GM10248 (cell line): ENCODE results near the gene ASRGL1.
A peak's percentile ranks its signal among the peaks of the same experiment; 100 is the strongest.
"Not testable (repeated sequence)": the region's sequence is repeated elsewhere in the genome, so short reads cannot be mapped to it uniquely, and the experiment has no call there.

Source experiments
- CTCF ChIA-PET: fragments of 300-600 bp; sonication (Branson Sonifier 250); formaldehyde crosslinking; extraction: SDS; loops from one replicate; lab custom pipeline; 2021; ENCODE audit warnings: antibody characterized with exemption; lab: Yijun Ruan, JAX
- POLR2A ChIA-PET: fragments of 350-650 bp; sonication (Branson Sonifier 250); formaldehyde crosslinking; extraction: SDS; loops from one replicate; lab custom pipeline; 2020; ENCODE audit warnings: antibody characterized with exemption; lab: Yijun Ruan, JAX
- DNase-seq: peaks from one replicate; pipeline ENCODE4 v3.0.0; 2012; ENCODE audit errors: extremely low spot score
- TF ChIP-seq, protein P1 (sequence below): IDR thresholded peaks from 2 replicates; pipeline ENCODE4 v1.5.1; 2012; ENCODE audit warnings: mild to moderate bottlenecking, low read depth; ENCODE audit errors: extremely low read depth, missing control alignments, control extremely low read depth

ASRGL1 gene

GRCh38 chr11:62370743-62371440, 33.6 kb downstream of the ASRGL1 start:
- POLR2A ChIA-PET = interaction anchor here (0.7 kb wide), 1 partner anchor 31 kb away, joined by 6 read pairs; no protein-coding TSS in a partner anchor
- TF ChIP-seq, protein P1, sequence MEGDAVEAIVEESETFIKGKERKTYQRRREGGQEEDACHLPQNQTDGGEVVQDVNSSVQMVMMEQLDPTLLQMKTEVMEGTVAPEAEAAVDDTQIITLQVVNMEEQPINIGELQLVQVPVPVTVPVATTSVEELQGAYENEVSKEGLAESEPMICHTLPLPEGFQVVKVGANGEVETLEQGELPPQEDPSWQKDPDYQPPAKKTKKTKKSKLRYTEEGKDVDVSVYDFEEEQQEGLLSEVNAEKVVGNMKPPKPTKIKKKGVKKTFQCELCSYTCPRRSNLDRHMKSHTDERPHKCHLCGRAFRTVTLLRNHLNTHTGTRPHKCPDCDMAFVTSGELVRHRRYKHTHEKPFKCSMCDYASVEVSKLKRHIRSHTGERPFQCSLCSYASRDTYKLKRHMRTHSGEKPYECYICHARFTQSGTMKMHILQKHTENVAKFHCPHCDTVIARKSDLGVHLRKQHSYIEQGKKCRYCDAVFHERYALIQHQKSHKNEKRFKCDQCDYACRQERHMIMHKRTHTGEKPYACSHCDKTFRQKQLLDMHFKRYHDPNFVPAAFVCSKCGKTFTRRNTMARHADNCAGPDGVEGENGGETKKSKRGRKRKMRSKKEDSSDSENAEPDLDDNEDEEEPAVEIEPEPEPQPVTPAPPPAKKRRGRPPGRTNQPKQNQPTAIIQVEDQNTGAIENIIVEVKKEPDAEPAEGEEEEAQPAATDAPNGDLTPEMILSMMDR = no peak
- CTCF ChIA-PET = interaction anchor here (0.6 to 1.0 kb wide), 3 partner anchors 30 to 514 kb away, joined by 3 to 4 read pairs (median 3); no protein-coding TSS in a partner anchor
- DNase-seq = no peak

GRCh38 chr11:62372871-62373270, 35.6 kb downstream of the ASRGL1 start:
- no peak for DNase-seq
- ChIA-PET POLR2A (no interaction called here), CTCF (no interaction called here)
- TF ChIP-seq, protein P1 = no peak

DNA sequence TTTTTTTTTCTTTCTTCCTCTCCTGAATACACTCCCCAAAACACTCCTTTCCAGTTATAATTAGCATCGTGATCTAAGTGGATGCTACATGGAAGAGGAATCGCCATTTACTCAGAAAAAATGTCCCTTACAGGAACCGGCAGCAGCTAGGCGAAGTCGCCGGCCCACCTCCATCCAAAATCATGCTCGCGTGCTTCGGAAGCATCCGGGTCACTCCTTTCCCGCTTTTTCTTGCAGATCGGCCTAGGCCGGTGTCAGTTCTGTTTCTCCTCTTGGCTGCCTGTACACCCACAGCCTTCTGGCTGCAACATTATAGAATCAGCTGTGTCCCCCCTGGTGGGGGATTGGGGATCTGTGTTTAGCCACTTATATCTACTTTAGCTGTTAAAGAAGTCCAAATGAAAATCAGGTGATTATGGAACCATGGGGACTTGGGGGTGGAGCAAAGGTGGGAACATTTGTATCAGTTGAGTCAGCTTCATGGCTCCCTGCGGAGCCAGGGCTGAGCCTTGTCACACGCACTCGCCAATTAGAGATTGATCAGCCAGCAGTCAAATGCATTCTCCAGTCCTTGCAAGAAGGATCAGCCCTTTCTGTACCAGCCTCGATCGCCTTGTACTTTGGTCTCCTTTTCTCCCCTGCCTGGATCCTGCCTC, 36.3 kb downstream of the ASRGL1 start:
- ChIA-PET POLR2A (no interaction called here), CTCF (interaction anchor here (1.0 kb wide), 1 partner anchor 662 kb away, joined by 3 read pairs; no protein-coding TSS in a partner anchor)
- no peak for DNase-seq
- TF ChIP-seq, protein P1 = no peak

- TF ChIP-seq, protein P1 = no peak
- ChIA-PET POLR2A (no interaction called here), CTCF (interaction anchor here (1.0 to 2.2 kb wide), 2 partner anchors 34 to 661 kb away, joined by 3 to 8 read pairs; no protein-coding TSS in a partner anchor)
- DNase-seq = no peak
Observed at GRCh38 chr11:62374801-62375200, 37.6 kb downstream of the ASRGL1 start.

GRCh38 chr11:62378459-62379063, 41.3 kb downstream of the ASRGL1 start:
- DNase-seq, POLR2A ChIA-PET: not testable (repeated sequence)
- TF ChIP-seq, protein P1 = peak; percentile 33
- CTCF ChIA-PET = interaction anchor here (1.0 to 2.4 kb wide), 5 partner anchors 12 to 207 kb away, joined by 4 to 14 read pairs (median 5); no protein-coding TSS in a partner anchor

- POLR2A ChIA-PET, DNase-seq: not testable (repeated sequence)
- CTCF ChIA-PET = interaction anchor here (0.7 to 1.6 kb wide), 10 partner anchors 12 to 582 kb away, joined by 3 to 7 read pairs (median 3); no protein-coding TSS in a partner anchor
Observed at GRCh38 chr11:62379586-62379985, 42.3 kb downstream of the ASRGL1 start.
